GM12878 (cell line): ENCODE results near the gene IGF2BP2. TPM values are rescaled to one million over a fixed set of nuclear protein-coding genes. Genes with fewer than 3 reads are reported as not detected.

Experiments
- ATAC-seq: fragments of 200-7000 bp; cut with Tn5 transposase; 3 replicates; pipeline ENCODE4 v1.9.1; 2020; ENCODE audit warnings: mild to moderate bottlenecking, moderate library complexity
- BruUV-seq: library from RNA; stranded (reverse); fragments of 400-500 nt; replicated peaks from 2 replicates; lab custom pipeline; 2021; lab: Mats Ljungman, UMichigan
- CTCF ChIA-PET: fragments of 300-600 bp; sonication (Branson Sonifier 250); formaldehyde crosslinking; extraction: SDS; loops from one replicate; lab custom pipeline; 2021; ENCODE audit warnings: inconsistent platforms; lab: Yijun Ruan, JAX
- POLR2A ChIA-PET: fragments of 350-600 bp; formaldehyde crosslinking; extraction: SDS; loops from one replicate; lab custom pipeline; 2021; ENCODE audit warnings: inconsistent platforms; lab: Charles Lee
- RAD21 ChIA-PET: fragments of 300-600 bp; sonication (Branson Sonifier 250); formaldehyde crosslinking; loops from one replicate; lab custom pipeline; 2023; ENCODE audit warnings: antibody characterized with exemption; ENCODE audit not compliant: unreplicated experiment; lab: Charles Lee
- SMC1A ChIA-PET: fragments of 300-600 bp; sonication (Branson Sonifier 250); formaldehyde crosslinking; loops from one replicate; lab custom pipeline; 2023; ENCODE audit not compliant: unreplicated experiment, uncharacterized antibody; lab: Charles Lee
- DNase-seq: peaks from one replicate; pipeline ENCODE4 v3.0.0-alpha.2; 2011; ENCODE audit warnings: low read depth, low spot score
- FAIRE-seq: peaks from 3 replicates; lab custom pipeline; 2011; peaks lifted over from hg19 to GRCh38; lab: Jason Lieb, UNC
- H2AFZ ChIP-seq: 2 replicates; pipeline ENCODE4 v1.6.0; 2011; ENCODE audit warnings: low read depth, low read length, control low read depth; ENCODE audit not compliant: control insufficient read depth
- H3K27ac ChIP-seq: 2 replicates; pipeline ENCODE4 v1.5.1; 2011; ENCODE audit warnings: control low read depth; ENCODE audit not compliant: control insufficient read depth, insufficient read depth
- H3K27me3 ChIP-seq, 2 experiments: replicated peaks in 1 of 2; 2 replicates each; pipeline versions ENCODE4 v1.6.0 to v1.6.1; 2011; ENCODE audit warnings: low read length in 1 of 2; ENCODE audit not compliant: control insufficient read depth in 2 of 2, insufficient read depth in 2 of 2
- H3K36me3 ChIP-seq, 2 experiments: 2 replicates each; pipeline ENCODE4 v1.5.1; 2011; ENCODE audit warnings: low read length in 1 of 2; ENCODE audit not compliant: control insufficient read depth in 2 of 2, insufficient read depth in 2 of 2
- H3K4me1 ChIP-seq: 2 replicates; pipeline ENCODE4 v1.6.1; 2011; ENCODE audit warnings: mild to moderate bottlenecking, low read length, moderate library complexity, mixed read lengths; ENCODE audit not compliant: control insufficient read depth, insufficient read depth
- H3K4me2 ChIP-seq: 2 replicates; pipeline ENCODE4 v1.6.0; 2011; ENCODE audit warnings: control low read depth; ENCODE audit not compliant: control insufficient read depth, insufficient read depth
- H3K4me3 ChIP-seq: fragments of 200-600 bp; sonication (generic); 2 replicates; pipeline ENCODE4 v1.5.1; 2016
- H3K79me2 ChIP-seq: 2 replicates; pipeline ENCODE4 v1.6.0; 2011; ENCODE audit warnings: low read length; ENCODE audit not compliant: control insufficient read depth, insufficient read depth
- H3K9ac ChIP-seq: 2 replicates; pipeline ENCODE4 v1.8.0; 2011; ENCODE audit warnings: low read length, control low read depth, mixed read lengths; ENCODE audit not compliant: control insufficient read depth, insufficient read depth
- H3K9me3 ChIP-seq: replicated peaks from 3 replicates; pipeline ENCODE4 v1.5.1; 2011; ENCODE audit warnings: mild to moderate bottlenecking, low read length; ENCODE audit not compliant: control insufficient read depth, insufficient read depth
- H4K20me1 ChIP-seq: 2 replicates; pipeline ENCODE4 v1.6.0; 2011; ENCODE audit not compliant: control insufficient read depth, insufficient read depth
- CTCF ChIP-seq, 3 experiments: IDR thresholded peaks in 2 of 3; conservative IDR thresholded peaks in 1 of 3; 2 replicates each; pipeline ENCODE4 v1.5.1; 2011; ENCODE audit warnings: low read depth in 3 of 3, low read length in 3 of 3, mild to moderate bottlenecking in 3 of 3, control low read depth in 2 of 3, moderate library complexity in 2 of 3, inconsistent platforms in 1 of 3, mixed read lengths in 1 of 3; ENCODE audit not compliant: control insufficient read depth in 2 of 3, insufficient read depth in 1 of 3; ENCODE audit errors: extremely low read depth in 1 of 3
- HDAC6 ChIP-seq: fragments of 200-600 bp; sonication (generic); IDR thresholded peaks from one replicate; pipeline ENCODE4 v1.8.0; 2017; ENCODE audit warnings: antibody characterized with exemption; ENCODE audit not compliant: unreplicated experiment
- JUNB ChIP-seq: IDR thresholded peaks from 2 replicates; pipeline ENCODE4 v1.6.1; 2016; ENCODE audit warnings: antibody characterized with exemption, mild to moderate bottlenecking
- MYC ChIP-seq: IDR thresholded peaks from 2 replicates; pipeline ENCODE4 v1.6.1; 2011; ENCODE audit warnings: mild to moderate bottlenecking, low read length, moderate library complexity, inconsistent platforms; ENCODE audit not compliant: insufficient read depth, insufficient replicate concordance, insufficient read length, severe bottlenecking
- NRF1 ChIP-seq: conservative IDR thresholded peaks from 2 replicates; pipeline ENCODE4 v1.6.1; 2011; ENCODE audit warnings: mild to moderate bottlenecking, low read depth, low read length, improper control_type of control experiment
- PAX5 ChIP-seq: IDR thresholded peaks from 2 replicates; pipeline ENCODE4 v1.6.1; 2011; ENCODE audit warnings: low read depth, low read length, borderline replicate concordance
- PAX8 ChIP-seq: fragments of 450-650 bp; IDR thresholded peaks from 2 replicates; pipeline ENCODE4 v1.6.1; 2017; ENCODE audit warnings: mild to moderate bottlenecking, moderate library complexity
- RB1 ChIP-seq: fragments of 450-650 bp; formaldehyde crosslinking; IDR thresholded peaks from 2 replicates; pipeline ENCODE4 v1.6.1; 2017; ENCODE audit warnings: mild to moderate bottlenecking, borderline replicate concordance
- RELA ChIP-seq: fragments of 450-650 bp; IDR thresholded peaks from 2 replicates; pipeline ENCODE4 v1.8.0; 2014; ENCODE audit warnings: borderline replicate concordance; ENCODE audit not compliant: partially characterized antibody
- RUNX3 ChIP-seq: IDR thresholded peaks from 2 replicates; pipeline ENCODE4 v1.6.1; 2012; ENCODE audit warnings: low read length, inconsistent platforms
- SUPT20H ChIP-seq: IDR thresholded peaks from 2 replicates; pipeline ENCODE4 v1.6.1; 2011; ENCODE audit warnings: low read depth, mild to moderate bottlenecking, low read length, moderate library complexity, borderline replicate concordance; ENCODE audit not compliant: control insufficient read depth
- YY1 ChIP-seq: IDR thresholded peaks from 2 replicates; pipeline ENCODE4 v1.6.1; 2011; ENCODE audit warnings: low read depth, mild to moderate bottlenecking, low read length
- ZBTB40 ChIP-seq: fragments of 450-650 bp; IDR thresholded peaks from 2 replicates; pipeline ENCODE4 v1.6.1; 2016; ENCODE audit warnings: mild to moderate bottlenecking, moderate library complexity, borderline replicate concordance
- WGBS: methylation state at CpG from one replicate; pipeline ENCODE4 v1.1.6; 2016; ENCODE audit warnings: low lambda C conversion rate; ENCODE audit not compliant: insufficient replicate concordance, insufficient coverage; ENCODE audit errors: missing lambda C conversion rate; 5-methylcytosine and 5-hydroxymethylcytosine counted together
- in situ Hi-C: fragments of 300-500 bp; cut with MboI; formaldehyde crosslinking; loops from 9 replicates; pipeline ENCODE4 v1.14.3; 2018; ENCODE audit warnings: mixed read lengths
- intact Hi-C: fragments of 100-400 bp; cut with micrococcal nuclease; formaldehyde crosslinking; loops from one replicate; pipeline ENCODE4 v1.14.2; 2022; ENCODE audit not compliant: unreplicated experiment
- polyA plus RNA-seq, 11 experiments: library from polyadenylated mRNA; depleted of rRNA in 4 of 11; unstranded in 6 of 11; stranded (reverse) in 5 of 11; fragments of >200 nt; fragmentation: Nextera tagmentation in 4 of 11; fragmentation: Illumina TruSeq in 1 of 11; extraction: Ambion mirVana in 4 of 11; extraction: Trizol in 1 of 11; gene quantifications; 1 replicate in 1 of 11; 2 replicates in 10 of 11; pipeline versions ENCODE4 v1.2.1 to v1.2.3, GENCODE V29; 2011 to 2016; ENCODE audit warnings: inconsistent platforms in 2 of 11, missing spikeins in 2 of 11, low read depth in 1 of 11
- total RNA-seq, 4 experiments: library from RNA; depleted of rRNA in 3 of 4; stranded (reverse); fragments of >200 nt in 3 of 4; fragmentation: Illumina TruSeq in 1 of 4; extraction: Trizol in 1 of 4; gene quantifications; 2 replicates each; pipeline versions ENCODE4 v1.2.1 to v1.2.3, GENCODE V29; 2013 to 2021
- TF ChIP-seq, protein P1 (sequence below): fragments of 450-650 bp; IDR thresholded peaks from 2 replicates; pipeline ENCODE4 v1.6.1; 2017; ENCODE audit warnings: mild to moderate bottlenecking
- TF ChIP-seq, protein P2 (sequence below): fragments of 450-650 bp; IDR thresholded peaks from 2 replicates; pipeline ENCODE4 v1.6.1; 2016; ENCODE audit warnings: mild to moderate bottlenecking

Gene IGF2BP2
- total and polyA plus RNA-seq, 10 of the 15 experiments (the other 5 are each of a cell fraction or from before 2014, with no cell fraction given), result 0.25 to 0.72 TPM; not detected in 8

- WGBS, result 69% methylated on average over 3 of the region's 3 CpGs
- RAD21 ChIA-PET, result no interaction called here
- Histone ChIP-seq H4K20me1 (no peaks in the 10 kb centered on the region), H3K27me3 (no peaks in the 10 kb centered on the region), H3K27ac (no peak overlapping the region), H3K4me3 (no peak overlapping the region), H3K9me3 (no peaks in the 10 kb centered on the region), H2AFZ (no peak overlapping the region), H3K36me3 (no peaks in the 10 kb centered on the region), H3K9ac (no peak overlapping the region), H3K79me2 (no peaks in the 10 kb centered on the region), H3K4me2 (no peak overlapping the region), H3K4me1 (no peaks in the 10 kb centered on the region)
- BruUV-seq, result no TSS peak
- CTCF ChIA-PET, result no interaction called here
- no peak for FAIRE-seq
- SMC1A ChIA-PET, result no interaction called here
- intact Hi-C loops (no loop called here), in situ Hi-C loops (no loop called here)
- ATAC-seq, result no peak
- POLR2A ChIA-PET, result no interaction called here
- no peak for DNase-seq
- TF ChIP-seq PAX5 (no peak), NRF1 (no peak), YY1 (no peak), RUNX3 (no peak), SUPT20H (no peak), MYC (no peak), RB1 (no peak), ZBTB40 (no peak), RELA (no peak), JUNB (no peak), PAX8 (no peak), HDAC6 (no peak), CTCF (IDR thresholded peaks at IDR 0.05 in 2 of 3, conservative IDR thresholded peaks at IDR 0.05 in 1 of 3; ENCODE audit: control insufficient read depth in 2 of 3, extremely low read depth in 1 of 3, insufficient read depth in 1 of 3, low read depth in 3 of 3, low read length in 3 of 3) (no peak)
- TF ChIP-seq, protein P1, sequence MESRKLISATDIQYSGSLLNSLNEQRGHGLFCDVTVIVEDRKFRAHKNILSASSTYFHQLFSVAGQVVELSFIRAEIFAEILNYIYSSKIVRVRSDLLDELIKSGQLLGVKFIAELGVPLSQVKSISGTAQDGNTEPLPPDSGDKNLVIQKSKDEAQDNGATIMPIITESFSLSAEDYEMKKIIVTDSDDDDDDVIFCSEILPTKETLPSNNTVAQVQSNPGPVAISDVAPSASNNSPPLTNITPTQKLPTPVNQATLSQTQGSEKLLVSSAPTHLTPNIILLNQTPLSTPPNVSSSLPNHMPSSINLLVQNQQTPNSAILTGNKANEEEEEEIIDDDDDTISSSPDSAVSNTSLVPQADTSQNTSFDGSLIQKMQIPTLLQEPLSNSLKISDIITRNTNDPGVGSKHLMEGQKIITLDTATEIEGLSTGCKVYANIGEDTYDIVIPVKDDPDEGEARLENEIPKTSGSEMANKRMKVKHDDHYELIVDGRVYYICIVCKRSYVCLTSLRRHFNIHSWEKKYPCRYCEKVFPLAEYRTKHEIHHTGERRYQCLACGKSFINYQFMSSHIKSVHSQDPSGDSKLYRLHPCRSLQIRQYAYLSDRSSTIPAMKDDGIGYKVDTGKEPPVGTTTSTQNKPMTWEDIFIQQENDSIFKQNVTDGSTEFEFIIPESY, result no peak
- TF ChIP-seq, protein P2, sequence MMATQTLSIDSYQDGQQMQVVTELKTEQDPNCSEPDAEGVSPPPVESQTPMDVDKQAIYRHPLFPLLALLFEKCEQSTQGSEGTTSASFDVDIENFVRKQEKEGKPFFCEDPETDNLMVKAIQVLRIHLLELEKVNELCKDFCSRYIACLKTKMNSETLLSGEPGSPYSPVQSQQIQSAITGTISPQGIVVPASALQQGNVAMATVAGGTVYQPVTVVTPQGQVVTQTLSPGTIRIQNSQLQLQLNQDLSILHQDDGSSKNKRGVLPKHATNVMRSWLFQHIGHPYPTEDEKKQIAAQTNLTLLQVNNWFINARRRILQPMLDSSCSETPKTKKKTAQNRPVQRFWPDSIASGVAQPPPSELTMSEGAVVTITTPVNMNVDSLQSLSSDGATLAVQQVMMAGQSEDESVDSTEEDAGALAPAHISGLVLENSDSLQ, result no peak
Measured at GRCh38 chr3:185637388-185637787, 187.5 kb downstream of the IGF2BP2 start.
